PC-9 (cell line): ENCODE results near the gene DOCK1.
"Not testable (repeated sequence)": the region's sequence is repeated elsewhere in the genome, so short reads cannot be mapped to it uniquely, and the experiment has no call there.

Experiments
- CTCF ChIP-seq: fragments of 200-600 bp; sonication (generic); conservative IDR thresholded peaks from 2 replicates; pipeline ENCODE4 v1.6.1; 2017; ENCODE audit warnings: mixed run types, antibody characterized with exemption, mild to moderate bottlenecking, moderate library complexity
- EZH2 ChIP-seq: fragments of 200-600 bp; sonication (generic); IDR thresholded peaks from 2 replicates; pipeline ENCODE4 v1.8.0; 2017; ENCODE audit warnings: antibody characterized with exemption, low read depth

GRCh38 chr10:126899529-126899928 lies 5.7 kb upstream of the DOCK1 start:
- not testable (repeated sequence) for TF ChIP-seq CTCF, EZH2
